Tibial nerve (tissue), 4 donors: ENCODE data around the gene RHOG.

Source experiments
- CTCF ChIP-seq, 5 experiments: fragments of 200-600 bp in 3 of 5; fragments of 450-650 bp in 2 of 5; sonication (generic) in 3 of 5; IDR thresholded peaks; one replicate each; pipeline ENCODE4 v1.5.1; 2016 to 2019; ENCODE audit warnings: antibody characterized with exemption in 5 of 5, mild to moderate bottlenecking in 3 of 5, moderate library complexity in 2 of 5
- EP300 ChIP-seq, 2 donors: sonication (generic); formaldehyde crosslinking; IDR thresholded peaks; one replicate each; pipeline ENCODE4 v1.6.1; 2017; ENCODE audit warnings: antibody characterized with exemption in 2 of 2, mild to moderate bottlenecking in 1 of 2

- TF ChIP-seq EP300 (IDR thresholded peaks at IDR 0.05) (peak in 1 of 2 donors; percentile 33), CTCF (IDR thresholded peaks at IDR 0.05) (no peak)
These were observed 5.9 kb downstream of the RHOG start for GRCh38 chr11:3834664-3835461.
